WTC11 (cell line): Measurements from ENCODE around the gene DNAJB8. TPM values are rescaled to one million over a fixed set of nuclear protein-coding genes. Genes with fewer than 3 reads are reported as not detected.
A peak's percentile ranks its signal among the peaks of the same experiment; 100 is the strongest.

Experiments used
- ATAC-seq: fragments of 200-7000 bp; cut with Tn5 transposase; 2 replicates; pipeline ENCODE4 v1.10.0; 2021; ENCODE audit warnings: mild to moderate bottlenecking, moderate library complexity
- CTCF ChIA-PET: fragments of 300-600 bp; sonication (Branson Sonifier 250); formaldehyde crosslinking; loops from one replicate; lab custom pipeline; 2021; ENCODE audit warnings: antibody characterized with exemption; lab: Charles Lee
- POLR2A ChIA-PET: fragments of 350-600 bp; sonication (Branson Sonifier 250); formaldehyde crosslinking; loops from one replicate; lab custom pipeline; 2021; ENCODE audit warnings: antibody characterized with exemption; lab: Charles Lee
- DNase-seq: peaks from one replicate; pipeline ENCODE4 v3.0.0; 2021; ENCODE audit warnings: low spot score
- H3K27ac Mint-ChIP-seq: 2 replicates; pipeline ENCODE4 v1.8.0; 2021; ENCODE audit warnings: mixed read lengths
- H3K27me3 Mint-ChIP-seq: 2 replicates; pipeline ENCODE4 v1.8.0; 2021; ENCODE audit warnings: low read depth, mild to moderate bottlenecking, moderate library complexity, mixed read lengths
- H3K36me3 Mint-ChIP-seq: 2 replicates; pipeline ENCODE4 v1.8.0; 2021; ENCODE audit warnings: mixed read lengths
- H3K4me1 Mint-ChIP-seq: 2 replicates; pipeline ENCODE4 v1.8.0; 2022; ENCODE audit warnings: mixed read lengths
- H3K4me3 Mint-ChIP-seq: 2 replicates; pipeline ENCODE4 v1.8.0; 2021; ENCODE audit warnings: mild to moderate bottlenecking, moderate library complexity, mixed read lengths
- H3K9me3 Mint-ChIP-seq: 2 replicates; pipeline ENCODE4 v1.8.0; 2021; ENCODE audit warnings: mixed read lengths
- ATF1 ChIP-seq: sonication (generic); formaldehyde crosslinking; IDR thresholded peaks from 2 replicates; pipeline ENCODE4 v1.8.1; 2023; ENCODE audit warnings: mild to moderate bottlenecking, moderate library complexity, missing genetic modification reagents
- CREB1 ChIP-seq: sonication (generic); formaldehyde crosslinking; IDR thresholded peaks from 2 replicates; pipeline ENCODE4 v1.8.0; 2023; ENCODE audit warnings: mild to moderate bottlenecking, missing genetic modification reagents
- FOXK1 ChIP-seq: sonication (generic); formaldehyde crosslinking; IDR thresholded peaks from 2 replicates; pipeline ENCODE4 v1.8.0; 2022; ENCODE audit warnings: mild to moderate bottlenecking, moderate library complexity, missing genetic modification reagents
- GABPB1 ChIP-seq: sonication (generic); formaldehyde crosslinking; IDR thresholded peaks from 2 replicates; pipeline ENCODE4 v1.8.1; 2023; ENCODE audit warnings: mild to moderate bottlenecking, missing genetic modification reagents
- HMGA2 ChIP-seq: fragments of 250-450 bp; sonication (Bioruptor Pico); IDR thresholded peaks from 2 replicates; pipeline ENCODE4 v1.4.0; 2021; ENCODE audit warnings: mild to moderate bottlenecking, moderate library complexity
- JUN ChIP-seq: sonication (generic); formaldehyde crosslinking; IDR thresholded peaks from 2 replicates; pipeline ENCODE4 v1.8.0; 2023; ENCODE audit warnings: mild to moderate bottlenecking, missing genetic modification reagents
- MXD4 ChIP-seq: fragments of 250-450 bp; sonication (Bioruptor Pico); IDR thresholded peaks from 2 replicates; pipeline ENCODE4 v1.8.0; 2021; ENCODE audit warnings: mild to moderate bottlenecking, moderate library complexity, borderline replicate concordance
- NFYB ChIP-seq: sonication (generic); formaldehyde crosslinking; conservative IDR thresholded peaks from 2 replicates; pipeline ENCODE4 v1.8.0; 2022; ENCODE audit warnings: low read depth, missing genetic modification reagents
- NR3C1 ChIP-seq: sonication (generic); formaldehyde crosslinking; conservative IDR thresholded peaks from 2 replicates; pipeline ENCODE4 v1.8.1; 2023; ENCODE audit warnings: low read depth, mild to moderate bottlenecking, missing genetic modification reagents
- OVOL2 ChIP-seq: fragments of 250-450 bp; sonication (Bioruptor Pico); IDR thresholded peaks from 2 replicates; pipeline ENCODE4 v1.9.0; 2021; ENCODE audit warnings: mild to moderate bottlenecking, borderline replicate concordance
- PRDM15 ChIP-seq: sonication (generic); formaldehyde crosslinking; IDR thresholded peaks from 2 replicates; pipeline ENCODE4 v1.8.0; 2022; ENCODE audit warnings: missing genetic modification reagents
- RELA ChIP-seq: sonication (generic); formaldehyde crosslinking; IDR thresholded peaks from 2 replicates; pipeline ENCODE4 v1.8.1; 2022; ENCODE audit warnings: missing genetic modification reagents, mild to moderate bottlenecking, borderline replicate concordance
- SMAD3 ChIP-seq: sonication (generic); formaldehyde crosslinking; IDR thresholded peaks from 2 replicates; pipeline ENCODE4 v1.8.0; 2022; ENCODE audit warnings: missing genetic modification reagents, mild to moderate bottlenecking, borderline replicate concordance
- SP1 ChIP-seq: sonication (generic); formaldehyde crosslinking; conservative IDR thresholded peaks from 2 replicates; pipeline ENCODE4 v1.8.1; 2022; ENCODE audit warnings: missing genetic modification reagents
- TCF7 ChIP-seq: sonication (generic); formaldehyde crosslinking; IDR thresholded peaks from 2 replicates; pipeline ENCODE4 v1.8.0; 2022; ENCODE audit warnings: mild to moderate bottlenecking, low read depth, missing genetic modification reagents, moderate library complexity
- TP53 ChIP-seq: sonication (generic); formaldehyde crosslinking; IDR thresholded peaks from 2 replicates; pipeline ENCODE4 v1.8.1; 2023; ENCODE audit warnings: mild to moderate bottlenecking, missing genetic modification reagents
- ZBTB43 ChIP-seq: sonication (generic); formaldehyde crosslinking; IDR thresholded peaks from 2 replicates; pipeline ENCODE4 v1.8.1; 2023; ENCODE audit warnings: mild to moderate bottlenecking, missing genetic modification reagents
- ZNF263 ChIP-seq: sonication (generic); formaldehyde crosslinking; IDR thresholded peaks from 2 replicates; pipeline ENCODE4 v1.8.1; 2022; ENCODE audit warnings: low read depth, mild to moderate bottlenecking, moderate library complexity, missing genetic modification reagents
- ZNF317 ChIP-seq: sonication (generic); formaldehyde crosslinking; IDR thresholded peaks from 2 replicates; pipeline ENCODE4 v1.8.1; 2023; ENCODE audit warnings: low read depth, mild to moderate bottlenecking, moderate library complexity, missing genetic modification reagents, borderline replicate concordance
- total RNA-seq: library from RNA; stranded (reverse); gene quantifications from 3 replicates; pipeline ENCODE4 v1.2.3, GENCODE V29; 2021
- TF ChIP-seq, protein P1 (sequence below): sonication (generic); formaldehyde crosslinking; IDR thresholded peaks from 2 replicates; pipeline ENCODE4 v1.8.1; 2022; ENCODE audit warnings: mild to moderate bottlenecking, missing genetic modification reagents, moderate library complexity, borderline replicate concordance
- TF ChIP-seq, protein P2 (sequence below): sonication (generic); formaldehyde crosslinking; IDR thresholded peaks from 2 replicates; pipeline ENCODE4 v1.8.0; 2022; ENCODE audit warnings: mild to moderate bottlenecking, missing genetic modification reagents
- TF ChIP-seq, protein P3 (sequence below): fragments of 250-450 bp; sonication (Bioruptor Pico); IDR thresholded peaks from 2 replicates; pipeline ENCODE4 v1.9.0; 2021; ENCODE audit warnings: mild to moderate bottlenecking

DNAJB8 gene
- total RNA-seq, 1 experiment from 2014 or later, result not detected

DNA sequence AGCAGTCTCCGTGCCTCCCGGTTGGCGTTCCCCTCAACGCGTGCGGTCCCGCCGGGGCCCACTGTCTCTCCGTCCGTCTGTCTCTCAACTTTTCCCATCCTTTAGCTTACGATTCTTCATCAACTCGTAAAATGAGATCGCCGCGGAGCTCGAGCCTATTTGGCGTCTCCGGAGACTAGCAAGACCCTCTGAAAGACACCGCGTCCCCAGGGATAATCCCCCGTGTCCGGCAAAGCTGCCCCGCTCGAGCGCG, 22.9 kb upstream of the DNAJB8 start:
- TF ChIP-seq ATF1 (CRISPR knock-in tag) (no peak), MXD4 (CRISPR knock-in tag) (no peak), NR3C1 (CRISPR knock-in tag) (no peak), ZNF263 (no peak)
- TF ChIP-seq, all 79 proteins: peak for 0
- Mint-ChIP-seq H3K4me3 (peak overlapping the region; percentile 72), H3K4me1 (peaks cover 49% of the 10 kb centered on the region), H3K27me3 (peaks cover 100% of the 10 kb centered on the region), H3K9me3 (no peaks in the 10 kb centered on the region), H3K36me3 (no peaks in the 10 kb centered on the region; the same call in 1 of the 2 replicates), H3K27ac (no peak overlapping the region)
- ATAC-seq (no peak), DNase-seq (no peak)
- CTCF ChIA-PET, result interaction anchor here (0.7 to 3.6 kb wide), 15 partner anchors 8 to 394 kb away, joined by 3 to 14 read pairs (median 4); no protein-coding TSS in a partner anchor
- POLR2A ChIA-PET, result interaction anchor here (1.0 kb wide), 1 partner anchor 10 kb away, joined by 3 read pairs; no protein-coding TSS in a partner anchor

- peak overlapping the region; percentile 67 for H3K4me3 Mint-ChIP-seq
- H3K9me3 Mint-ChIP-seq, result no peaks in the 10 kb centered on the region
- ChIA-PET POLR2A (interaction anchor here (1.0 kb wide), 1 partner anchor 9 kb away, joined by 3 read pairs; no protein-coding TSS in a partner anchor), CTCF (interaction anchor here (0.8 to 3.6 kb wide), 14 partner anchors 8 to 393 kb away, joined by 3 to 14 read pairs (median 4); no protein-coding TSS in a partner anchor)
- peaks cover 100% of the 10 kb centered on the region for H3K27me3 Mint-ChIP-seq
- no peaks in the 10 kb centered on the region; the same call in 1 of the 2 replicates for H3K36me3 Mint-ChIP-seq
- H3K4me1 Mint-ChIP-seq, result peaks cover 52% of the 10 kb centered on the region
- H3K27ac Mint-ChIP-seq, result no peak overlapping the region
- no peak for TF ChIP-seq JUN (CRISPR knock-in tag)
- TF ChIP-seq PRDM15 (CRISPR knock-in tag), result no peak
- TF ChIP-seq CREB1, result no peak
- no peak for TF ChIP-seq NR3C1 (CRISPR knock-in tag)
- TF ChIP-seq ZNF317, result no peak
- no peak for TF ChIP-seq TP53 (CRISPR knock-in tag)
- TF ChIP-seq ZNF263, result no peak
- no peak for TF ChIP-seq SP1 (CRISPR knock-in tag)
- TF ChIP-seq ZBTB43 (CRISPR knock-in tag), result no peak
- no peak for TF ChIP-seq OVOL2
- TF ChIP-seq, all 79 proteins: peak for 0
- DNase-seq (peak; percentile 56), ATAC-seq (no peak)
Observed at GRCh38 chr3:128488991-128489673, 22.4 kb upstream of the DNAJB8 start.

GRCh38 chr3:128488636-128488990, 21.9 kb upstream of the DNAJB8 start:
- ATAC-seq, result no peak
- CTCF ChIA-PET, result interaction anchor here (1.3 to 3.0 kb wide), 3 partner anchors 9 to 96 kb away, joined by 3 to 12 read pairs (median 4); no protein-coding TSS in a partner anchor
- Mint-ChIP-seq H3K4me1 (peaks cover 55% of the 10 kb centered on the region), H3K27me3 (peaks cover 100% of the 10 kb centered on the region), H3K27ac (no peak overlapping the region)
- TF ChIP-seq JUN (CRISPR knock-in tag) (no peak), FOXK1 (no peak), HMGA2 (CRISPR knock-in tag) (no peak), GABPB1 (CRISPR knock-in tag) (no peak), NFYB (CRISPR knock-in tag) (no peak), RELA (no peak), TCF7 (no peak), SMAD3 (no peak)
- TF ChIP-seq, protein P1, sequence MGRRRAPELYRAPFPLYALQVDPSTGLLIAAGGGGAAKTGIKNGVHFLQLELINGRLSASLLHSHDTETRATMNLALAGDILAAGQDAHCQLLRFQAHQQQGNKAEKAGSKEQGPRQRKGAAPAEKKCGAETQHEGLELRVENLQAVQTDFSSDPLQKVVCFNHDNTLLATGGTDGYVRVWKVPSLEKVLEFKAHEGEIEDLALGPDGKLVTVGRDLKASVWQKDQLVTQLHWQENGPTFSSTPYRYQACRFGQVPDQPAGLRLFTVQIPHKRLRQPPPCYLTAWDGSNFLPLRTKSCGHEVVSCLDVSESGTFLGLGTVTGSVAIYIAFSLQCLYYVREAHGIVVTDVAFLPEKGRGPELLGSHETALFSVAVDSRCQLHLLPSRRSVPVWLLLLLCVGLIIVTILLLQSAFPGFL (CRISPR knock-in tag), result no peak
- TF ChIP-seq, protein P2, sequence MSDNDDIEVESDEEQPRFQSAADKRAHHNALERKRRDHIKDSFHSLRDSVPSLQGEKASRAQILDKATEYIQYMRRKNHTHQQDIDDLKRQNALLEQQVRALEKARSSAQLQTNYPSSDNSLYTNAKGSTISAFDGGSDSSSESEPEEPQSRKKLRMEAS (CRISPR knock-in tag), result no peak
- TF ChIP-seq, protein P3, sequence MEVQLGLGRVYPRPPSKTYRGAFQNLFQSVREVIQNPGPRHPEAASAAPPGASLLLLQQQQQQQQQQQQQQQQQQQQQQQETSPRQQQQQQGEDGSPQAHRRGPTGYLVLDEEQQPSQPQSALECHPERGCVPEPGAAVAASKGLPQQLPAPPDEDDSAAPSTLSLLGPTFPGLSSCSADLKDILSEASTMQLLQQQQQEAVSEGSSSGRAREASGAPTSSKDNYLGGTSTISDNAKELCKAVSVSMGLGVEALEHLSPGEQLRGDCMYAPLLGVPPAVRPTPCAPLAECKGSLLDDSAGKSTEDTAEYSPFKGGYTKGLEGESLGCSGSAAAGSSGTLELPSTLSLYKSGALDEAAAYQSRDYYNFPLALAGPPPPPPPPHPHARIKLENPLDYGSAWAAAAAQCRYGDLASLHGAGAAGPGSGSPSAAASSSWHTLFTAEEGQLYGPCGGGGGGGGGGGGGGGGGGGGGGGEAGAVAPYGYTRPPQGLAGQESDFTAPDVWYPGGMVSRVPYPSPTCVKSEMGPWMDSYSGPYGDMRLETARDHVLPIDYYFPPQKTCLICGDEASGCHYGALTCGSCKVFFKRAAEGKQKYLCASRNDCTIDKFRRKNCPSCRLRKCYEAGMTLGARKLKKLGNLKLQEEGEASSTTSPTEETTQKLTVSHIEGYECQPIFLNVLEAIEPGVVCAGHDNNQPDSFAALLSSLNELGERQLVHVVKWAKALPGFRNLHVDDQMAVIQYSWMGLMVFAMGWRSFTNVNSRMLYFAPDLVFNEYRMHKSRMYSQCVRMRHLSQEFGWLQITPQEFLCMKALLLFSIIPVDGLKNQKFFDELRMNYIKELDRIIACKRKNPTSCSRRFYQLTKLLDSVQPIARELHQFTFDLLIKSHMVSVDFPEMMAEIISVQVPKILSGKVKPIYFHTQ (CRISPR knock-in tag), result no peak
- TF ChIP-seq, all 79 proteins: peak for 0
- DNase-seq, result no peak
- Mint-ChIP-seq H3K4me3 (peak overlapping the region; percentile 67), H3K9me3 (no peaks in the 10 kb centered on the region), H3K36me3 (no peaks in the 10 kb centered on the region; the same call in 1 of the 2 replicates)
- POLR2A ChIA-PET, result interaction anchor here (1.0 kb wide), 1 partner anchor 9 kb away, joined by 3 read pairs; no protein-coding TSS in a partner anchor
